SHP77 (cell line): ENCODE results near the gene PLCD3.
A peak's percentile ranks its signal among the peaks of the same experiment; 100 is the strongest.
"Not testable (repeated sequence)": the region's sequence is repeated elsewhere in the genome, so short reads cannot be mapped to it uniquely, and the experiment has no call there.

Experiments used
- DNase-seq, 2 experiments: peaks; one replicate each; lab custom pipeline; 2025; lab: John Stamatoyannopoulos, UW

PLCD3 gene

GRCh38 chr17:45132572-45133463, 503 bp upstream of the PLCD3 start:
- DNase-seq, result peak; percentile 72 to 75

GRCh38 chr17:45131616-45132319, 547 bp downstream of the PLCD3 start:
- DNase-seq, result peak in 1 of 2 experiments; percentile 40

GRCh38 chr17:45130681-45131615, 1.4 kb downstream of the PLCD3 start:
- DNase-seq, result no peak

- DNase-seq, result no peak
These were observed 2.2 kb downstream of the PLCD3 start for GRCh38 chr17:45129940-45130680.

- DNase-seq, result no peak
These were observed 2.8 kb downstream of the PLCD3 start for GRCh38 chr17:45129426-45129939.

GRCh38 chr17:45128989-45129388, 3.3 kb downstream of the PLCD3 start:
- DNase-seq, result no peak

GRCh38 chr17:45128331-45128730, 4.0 kb downstream of the PLCD3 start:
- DNase-seq, result no peak

- no peak for DNase-seq
These were observed 4.6 kb downstream of the PLCD3 start for GRCh38 chr17:45127548-45128300.

GRCh38 chr17:45127207-45127547, 5.1 kb downstream of the PLCD3 start:
- no peak for DNase-seq

- no peak for DNase-seq
These were observed 6.8 kb downstream of the PLCD3 start for GRCh38 chr17:45125509-45125908.

GRCh38 chr17:45124797-45125122, 7.6 kb downstream of the PLCD3 start:
- not testable (repeated sequence) for DNase-seq

GRCh38 chr17:45123930-45124796, 8.2 kb downstream of the PLCD3 start:
- peak in 1 of 2 experiments; percentile 60 for DNase-seq

- no peak for DNase-seq
These were observed 9.1 kb downstream of the PLCD3 start for GRCh38 chr17:45123076-45123770.

- DNase-seq, result no peak
These were observed 11.3 kb downstream of the PLCD3 start for GRCh38 chr17:45121055-45121454.

- no peak for DNase-seq
These were observed 11.8 kb downstream of the PLCD3 start for GRCh38 chr17:45120558-45120957.

- no peak for DNase-seq
These were observed 12.4 kb downstream of the PLCD3 start for GRCh38 chr17:45119964-45120363.

GRCh38 chr17:45118691-45119090, 13.6 kb downstream of the PLCD3 start:
- no peak for DNase-seq

GRCh38 chr17:45117848-45118646, 14.3 kb downstream of the PLCD3 start:
- DNase-seq, result no peak
